Endodermal cell (in vitro differentiated cells): ENCODE measurements around the gene CALHM4. TPM values are rescaled to one million over a fixed set of nuclear protein-coding genes. Genes with fewer than 3 reads are reported as not detected.
A peak's percentile ranks its signal among the peaks of the same experiment; 100 is the strongest.
"Not testable (repeated sequence)": the region's sequence is repeated elsewhere in the genome, so short reads cannot be mapped to it uniquely, and the experiment has no call there.

ENCODE experiments used
- DNase-seq: peaks from one replicate; pipeline ENCODE4 v3.0.0-alpha.2; 2017
- H3K27ac ChIP-seq: 2 replicates; pipeline ENCODE4 v1.5.1; 2013; ENCODE audit warnings: mild to moderate bottlenecking, low read depth, low read length, moderate library complexity
- H3K27me3 ChIP-seq: 2 replicates; pipeline ENCODE4 v1.6.1; 2013; ENCODE audit warnings: mild to moderate bottlenecking, low read length, moderate library complexity; ENCODE audit not compliant: insufficient read depth, control insufficient read depth, poor library complexity, severe bottlenecking
- H3K36me3 ChIP-seq: 2 replicates; pipeline ENCODE4 v1.7.0; 2013; ENCODE audit warnings: mild to moderate bottlenecking, low read length, moderate library complexity; ENCODE audit not compliant: control insufficient read depth, insufficient read depth
- H3K4me1 ChIP-seq: one replicate; pipeline ENCODE4 v1.7.0; 2013; ENCODE audit warnings: low read length; ENCODE audit not compliant: control insufficient read depth, insufficient read depth
- H3K4me3 ChIP-seq: 2 replicates; pipeline ENCODE4 v1.5.1; 2013; ENCODE audit warnings: mild to moderate bottlenecking, low read length, moderate library complexity
- H3K9ac ChIP-seq: 2 replicates; pipeline ENCODE4 v1.6.1; 2013; ENCODE audit warnings: mild to moderate bottlenecking, low read length, moderate library complexity; ENCODE audit not compliant: poor library complexity, severe bottlenecking; ENCODE audit errors: extremely low read depth
- H3K9me3 ChIP-seq: 2 replicates; pipeline ENCODE4 v1.6.1; 2013; ENCODE audit warnings: mild to moderate bottlenecking, low read length, moderate library complexity; ENCODE audit not compliant: control insufficient read depth
- H3K27ac Mint-ChIP-seq: 2 replicates; pipeline ENCODE4 v1.8.0; 2020; ENCODE audit warnings: mixed read lengths
- H3K27me3 Mint-ChIP-seq: 2 replicates; pipeline ENCODE4 v1.8.0; 2021; ENCODE audit warnings: mild to moderate bottlenecking, mixed read lengths; ENCODE audit not compliant: insufficient read depth
- H3K36me3 Mint-ChIP-seq: 2 replicates; pipeline ENCODE4 v1.8.0; 2020; ENCODE audit warnings: low read depth, mixed read lengths
- H3K4me1 Mint-ChIP-seq: 2 replicates; pipeline ENCODE4 v1.8.0; 2020; ENCODE audit warnings: mixed read lengths
- H3K4me3 Mint-ChIP-seq: 2 replicates; pipeline ENCODE4 v1.8.0; 2020; ENCODE audit warnings: mild to moderate bottlenecking, moderate library complexity, mixed read lengths
- H3K9me3 Mint-ChIP-seq: 2 replicates; pipeline ENCODE4 v1.8.0; 2020; ENCODE audit warnings: mild to moderate bottlenecking, mixed read lengths
- CTCF ChIP-seq: fragments of 200-600 bp; sonication (generic); conservative IDR thresholded peaks from 2 replicates; pipeline ENCODE4 v1.5.0; 2021; ENCODE audit warnings: antibody characterized with exemption, mild to moderate bottlenecking
- WGBS, 2 experiments: methylation state at CpG; one replicate each; pipeline versions ENCODE4 v1.1.5 to v1.1.7; 2013; ENCODE audit warnings: missing lambda C conversion rate in 2 of 2, mixed read lengths in 1 of 2; ENCODE audit not compliant: insufficient coverage in 1 of 2, insufficient read length in 1 of 2; 5-methylcytosine and 5-hydroxymethylcytosine counted together
- total RNA-seq, 2 donors: library from RNA; stranded (reverse); fragmentation: NEBNext Ultra II Directional in 1 of 2; extraction: Animal tissue kit (Norgen Biotek cat#: 25700) in 1 of 2; gene quantifications; 2 replicates in 1 of 2; 3 replicates in 1 of 2; pipeline ENCODE4 v1.2.1, GENCODE V29; 2021

CALHM4 gene
- total RNA-seq, 2 donors from 2014 or later, result not detected

- H3K36me3 ChIP-seq, result peaks cover 29% of the 10 kb centered on the region
- TF ChIP-seq CTCF, result no peak
- no peaks in the 10 kb centered on the region for H3K4me1 ChIP-seq
- Mint-ChIP-seq H3K4me3 (no peak overlapping the region), H3K36me3 (peaks cover 27% of the 10 kb centered on the region), H3K9me3 (no peaks in the 10 kb centered on the region), H3K4me1 (no peaks in the 10 kb centered on the region), H3K27ac (no peak overlapping the region), H3K27me3 (no peaks in the 10 kb centered on the region)
- no peaks in the 10 kb centered on the region for H3K9me3 ChIP-seq
- H3K27ac ChIP-seq, result no peak overlapping the region
- WGBS, 2 experiments, result 82 to 88% methylated on average over 4 of the region's 4 CpGs
- H3K9ac ChIP-seq, result no peak overlapping the region
- no peaks in the 10 kb centered on the region for H3K27me3 ChIP-seq
- peak; percentile 71 for DNase-seq
- H3K4me3 ChIP-seq, result no peak overlapping the region
Measured at GRCh38 chr6:116596815-116597214, 43.3 kb downstream of the CALHM4 start.

- not testable (repeated sequence) for H3K27ac Mint-ChIP-seq, H3K4me3 ChIP-seq, H3K9ac ChIP-seq, H3K27me3 ChIP-seq, H3K36me3 Mint-ChIP-seq, H3K4me1 ChIP-seq, H3K9me3 Mint-ChIP-seq, H3K9me3 ChIP-seq, H3K27me3 Mint-ChIP-seq, H3K4me1 Mint-ChIP-seq, H3K36me3 ChIP-seq, DNase-seq, H3K27ac ChIP-seq, H3K4me3 Mint-ChIP-seq
- 88 to 90% methylated on average over 1 to 3 of the region's 3 CpGs for WGBS, 2 experiments
Measured at GRCh38 chr6:116603916-116604315, 50.4 kb downstream of the CALHM4 start.

GRCh38 chr6:116604868-116605267 is 51.3 kb downstream of the CALHM4 start:
- not testable (repeated sequence) for H3K27ac ChIP-seq, H3K4me3 Mint-ChIP-seq, H3K27me3 ChIP-seq, H3K9me3 Mint-ChIP-seq, DNase-seq, H3K27ac Mint-ChIP-seq, H3K27me3 Mint-ChIP-seq, H3K36me3 Mint-ChIP-seq, H3K4me3 ChIP-seq, H3K9me3 ChIP-seq, H3K36me3 ChIP-seq, H3K4me1 Mint-ChIP-seq, H3K4me1 ChIP-seq, H3K9ac ChIP-seq
- 88 to 100% methylated on average over 3 of the region's 3 CpGs for WGBS, 2 experiments

GRCh38 chr6:116605935-116606334 is 52.4 kb downstream of the CALHM4 start:
- no peak for DNase-seq
- H3K4me3 Mint-ChIP-seq, result no peak overlapping the region
- H3K27ac Mint-ChIP-seq, result no peak overlapping the region
- H3K36me3 ChIP-seq, result no peaks in the 10 kb centered on the region
- H3K4me1 ChIP-seq, result no peaks in the 10 kb centered on the region
- H3K27me3 ChIP-seq, result no peaks in the 10 kb centered on the region
- H3K9me3 Mint-ChIP-seq, result peaks cover 4% of the 10 kb centered on the region
- 80 to 92% methylated on average over 1 to 4 of the region's 4 CpGs for WGBS, 2 experiments
- no peak for TF ChIP-seq CTCF
- no peaks in the 10 kb centered on the region for H3K9me3 ChIP-seq
- H3K4me1 Mint-ChIP-seq, result peaks cover under 1% of the 10 kb centered on the region
- H3K27me3 Mint-ChIP-seq, result no peaks in the 10 kb centered on the region
- H3K36me3 Mint-ChIP-seq, result no peaks in the 10 kb centered on the region
- H3K27ac ChIP-seq, result no peak overlapping the region
- no peak overlapping the region for H3K4me3 ChIP-seq
- no peak overlapping the region for H3K9ac ChIP-seq

Other genes starting within 250 kb of the CALHM4 start
- gene DSE, start 182.8 kb upstream of the CALHM4 start, total RNA-seq, result 10 to 100 TPM; 42.3 to 44.3 TPM
- gene CALHM6, start 92.4 kb upstream of the CALHM4 start, total RNA-seq, result under 1 TPM in 1 of 2 donors, not detected in 1; 0.95 TPM
- under 1 TPM; 0.18 to 0.20 TPM for gene CALHM5, start 42.1 kb upstream of the CALHM4 start, total RNA-seq
- gene TRAPPC3L, start 8.1 kb upstream of the CALHM4 start, total RNA-seq, result not detected
- gene RWDD1, start 17.8 kb downstream of the CALHM4 start, total RNA-seq, result 10 to 100 TPM; 35.5 to 35.8 TPM
- gene RSPH4A, start 62.7 kb downstream of the CALHM4 start, total RNA-seq, result 1 to 10 TPM in 1 of 2 donors, under 1 TPM in 1; 0.92 to 1.2 TPM
- 10 to 100 TPM; 18.5 to 26.1 TPM for gene ZUP1, start 115.0 kb downstream of the CALHM4 start, total RNA-seq
- 10 to 100 TPM; 10.4 to 20.1 TPM for gene KPNA5, start 127.5 kb downstream of the CALHM4 start, total RNA-seq
- 1 to 10 TPM in 1 of 2 donors, under 1 TPM in 1; 0.79 to 1.1 TPM for gene FAM162B, start 212.0 kb downstream of the CALHM4 start, total RNA-seq